Tibial nerve (tissue), 4 donors: ENCODE results near the gene SUGP1.

Experiments
- CTCF ChIP-seq, 5 experiments: fragments of 200-600 bp in 3 of 5; fragments of 450-650 bp in 2 of 5; sonication (generic) in 3 of 5; IDR thresholded peaks; one replicate each; pipeline ENCODE4 v1.5.1; 2016 to 2019; ENCODE audit warnings: antibody characterized with exemption in 5 of 5, mild to moderate bottlenecking in 3 of 5, moderate library complexity in 2 of 5
- EP300 ChIP-seq, 2 donors: sonication (generic); formaldehyde crosslinking; IDR thresholded peaks; one replicate each; pipeline ENCODE4 v1.6.1; 2017; ENCODE audit warnings: antibody characterized with exemption in 2 of 2, mild to moderate bottlenecking in 1 of 2
- POLR2A ChIP-seq, 2 donors: fragments of 450-650 bp; IDR thresholded peaks; one replicate each; pipeline ENCODE4 v1.6.1; 2017; ENCODE audit warnings: antibody characterized with exemption in 2 of 2, mild to moderate bottlenecking in 2 of 2, moderate library complexity in 2 of 2

- TF ChIP-seq CTCF (IDR thresholded peaks at IDR 0.05) (peak; percentile 77 to 93 (median 91)), POLR2A (IDR thresholded peaks at IDR 0.05) (no peak), EP300 (IDR thresholded peaks at IDR 0.05) (no peak)
Observed at GRCh38 chr19:19366434-19367396, 46.4 kb upstream of the SUGP1 start.
